Inferior parietal cortex (tissue), 1 donor: ENCODE measurements around the gene TACC2.
A peak's percentile ranks its signal among the peaks of the same experiment; 100 is the strongest.
"Not testable (repeated sequence)": the region's sequence is repeated elsewhere in the genome, so short reads cannot be mapped to it uniquely, and the experiment has no call there.

Source experiments
- DNase-seq: peaks from one replicate; pipeline ENCODE4 v3.0.0-alpha.2; 2016; ENCODE audit errors: extremely low spot score

The TACC2 gene, protein sequence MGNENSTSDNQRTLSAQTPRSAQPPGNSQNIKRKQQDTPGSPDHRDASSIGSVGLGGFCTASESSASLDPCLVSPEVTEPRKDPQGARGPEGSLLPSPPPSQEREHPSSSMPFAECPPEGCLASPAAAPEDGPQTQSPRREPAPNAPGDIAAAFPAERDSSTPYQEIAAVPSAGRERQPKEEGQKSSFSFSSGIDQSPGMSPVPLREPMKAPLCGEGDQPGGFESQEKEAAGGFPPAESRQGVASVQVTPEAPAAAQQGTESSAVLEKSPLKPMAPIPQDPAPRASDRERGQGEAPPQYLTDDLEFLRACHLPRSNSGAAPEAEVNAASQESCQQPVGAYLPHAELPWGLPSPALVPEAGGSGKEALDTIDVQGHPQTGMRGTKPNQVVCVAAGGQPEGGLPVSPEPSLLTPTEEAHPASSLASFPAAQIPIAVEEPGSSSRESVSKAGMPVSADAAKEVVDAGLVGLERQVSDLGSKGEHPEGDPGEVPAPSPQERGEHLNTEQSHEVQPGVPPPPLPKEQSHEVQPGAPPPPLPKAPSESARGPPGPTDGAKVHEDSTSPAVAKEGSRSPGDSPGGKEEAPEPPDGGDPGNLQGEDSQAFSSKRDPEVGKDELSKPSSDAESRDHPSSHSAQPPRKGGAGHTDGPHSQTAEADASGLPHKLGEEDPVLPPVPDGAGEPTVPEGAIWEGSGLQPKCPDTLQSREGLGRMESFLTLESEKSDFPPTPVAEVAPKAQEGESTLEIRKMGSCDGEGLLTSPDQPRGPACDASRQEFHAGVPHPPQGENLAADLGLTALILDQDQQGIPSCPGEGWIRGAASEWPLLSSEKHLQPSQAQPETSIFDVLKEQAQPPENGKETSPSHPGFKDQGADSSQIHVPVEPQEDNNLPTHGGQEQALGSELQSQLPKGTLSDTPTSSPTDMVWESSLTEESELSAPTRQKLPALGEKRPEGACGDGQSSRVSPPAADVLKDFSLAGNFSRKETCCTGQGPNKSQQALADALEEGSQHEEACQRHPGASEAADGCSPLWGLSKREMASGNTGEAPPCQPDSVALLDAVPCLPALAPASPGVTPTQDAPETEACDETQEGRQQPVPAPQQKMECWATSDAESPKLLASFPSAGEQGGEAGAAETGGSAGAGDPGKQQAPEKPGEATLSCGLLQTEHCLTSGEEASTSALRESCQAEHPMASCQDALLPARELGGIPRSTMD (N-terminal part only)

DNA sequence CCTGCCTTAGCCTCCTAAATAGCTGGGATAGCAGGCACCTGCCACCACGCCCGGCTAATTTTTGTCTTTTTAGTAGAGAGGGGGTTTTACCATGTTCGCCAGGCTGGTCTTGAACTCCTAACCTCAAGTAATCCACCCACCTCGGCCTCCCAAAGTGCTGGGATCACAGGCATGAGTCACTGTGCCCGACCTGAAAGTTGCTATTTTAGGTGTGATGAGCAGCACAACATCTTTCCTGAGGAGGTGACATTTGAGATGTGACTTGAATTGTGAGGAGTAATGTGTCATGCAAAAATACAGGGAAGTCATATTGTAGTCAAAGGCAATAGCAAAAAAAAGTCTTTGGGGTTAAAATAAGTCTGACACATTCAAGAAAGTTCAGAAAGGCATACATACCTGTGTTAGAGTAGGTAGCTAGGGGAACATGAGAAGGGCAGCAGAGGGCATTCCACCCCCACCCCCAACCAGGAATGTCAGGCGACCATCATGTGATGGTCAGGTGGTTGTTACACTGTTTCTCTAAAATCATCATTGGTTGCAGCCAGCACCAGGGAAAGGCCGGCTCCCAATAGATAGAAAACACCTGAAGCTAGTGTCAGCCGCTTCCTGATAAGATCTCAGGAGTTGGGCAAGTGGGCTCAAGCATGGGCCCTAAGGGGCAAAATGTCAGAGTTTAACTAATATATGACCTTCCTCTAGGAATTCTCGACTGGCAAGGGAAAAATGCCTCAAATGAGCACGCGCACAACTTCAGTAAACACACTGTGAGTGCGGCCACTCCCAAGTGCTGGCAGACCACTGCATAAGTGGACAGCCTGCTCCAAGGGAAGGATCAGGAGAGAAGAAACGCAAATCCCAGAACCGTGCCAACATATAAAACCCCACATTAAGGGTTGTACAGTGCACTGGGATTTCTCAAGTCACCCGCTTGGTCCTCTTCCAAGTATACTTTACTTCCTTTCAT is at the start of gene TACC2:
Gene TACC2 (plus strand): TSS at position 803 of the 964 bp plus-strand sequence. CDS start 32,819 bp downstream, outside the sequence.
- DNase-seq: no peak

DNA sequence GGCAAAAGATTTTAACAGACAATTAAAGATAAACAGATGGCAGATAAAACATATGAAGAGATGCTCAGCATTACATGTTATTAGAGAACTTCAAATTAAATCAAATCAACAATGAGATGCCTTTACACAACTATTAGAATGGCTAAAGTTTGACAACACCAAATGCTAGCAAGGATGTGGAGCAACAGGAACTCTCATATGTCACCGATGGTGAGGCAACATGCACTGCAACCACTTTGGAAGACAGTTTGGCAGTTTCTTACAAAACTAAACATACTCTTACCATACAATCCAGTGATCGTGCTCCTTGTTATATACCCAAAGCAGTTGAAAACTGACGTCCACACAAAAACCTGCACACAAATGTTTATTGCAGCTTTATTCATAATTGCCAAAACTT is 47.4 kb upstream of the TACC2 start:
- DNase-seq: no peak

DNA sequence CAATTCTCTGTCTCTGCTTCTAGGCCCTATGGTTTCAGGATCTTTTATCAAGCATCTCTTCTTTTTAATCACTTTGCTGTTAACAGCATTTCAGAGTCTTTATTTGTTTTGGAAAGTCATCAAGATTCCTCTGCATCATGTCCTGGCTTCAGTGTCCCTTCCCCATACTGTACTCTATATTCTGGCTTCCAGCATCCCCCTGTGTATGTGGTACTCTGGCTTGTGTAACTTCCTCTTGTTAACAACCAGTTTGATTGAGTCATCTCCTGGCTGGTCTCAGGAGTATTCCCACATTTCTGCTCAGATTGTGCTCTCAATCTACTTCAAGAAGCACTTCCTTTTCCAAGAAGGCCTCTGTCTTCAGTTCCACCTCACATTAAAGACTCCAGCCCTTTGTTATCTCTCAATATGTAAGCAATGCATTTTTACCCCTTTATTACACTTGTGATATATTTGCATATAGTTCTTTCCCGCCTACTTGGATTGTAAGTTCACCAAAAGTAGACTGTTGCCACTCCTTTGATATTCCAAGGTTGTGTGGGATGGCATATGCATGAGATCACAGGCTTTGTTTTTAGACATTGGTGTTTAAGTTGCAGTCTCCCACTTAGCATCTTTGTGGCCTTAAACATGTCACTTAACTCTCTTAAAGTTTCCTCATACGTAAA is 46.1 kb upstream of the TACC2 start:
- DNase-seq: no peak

DNA sequence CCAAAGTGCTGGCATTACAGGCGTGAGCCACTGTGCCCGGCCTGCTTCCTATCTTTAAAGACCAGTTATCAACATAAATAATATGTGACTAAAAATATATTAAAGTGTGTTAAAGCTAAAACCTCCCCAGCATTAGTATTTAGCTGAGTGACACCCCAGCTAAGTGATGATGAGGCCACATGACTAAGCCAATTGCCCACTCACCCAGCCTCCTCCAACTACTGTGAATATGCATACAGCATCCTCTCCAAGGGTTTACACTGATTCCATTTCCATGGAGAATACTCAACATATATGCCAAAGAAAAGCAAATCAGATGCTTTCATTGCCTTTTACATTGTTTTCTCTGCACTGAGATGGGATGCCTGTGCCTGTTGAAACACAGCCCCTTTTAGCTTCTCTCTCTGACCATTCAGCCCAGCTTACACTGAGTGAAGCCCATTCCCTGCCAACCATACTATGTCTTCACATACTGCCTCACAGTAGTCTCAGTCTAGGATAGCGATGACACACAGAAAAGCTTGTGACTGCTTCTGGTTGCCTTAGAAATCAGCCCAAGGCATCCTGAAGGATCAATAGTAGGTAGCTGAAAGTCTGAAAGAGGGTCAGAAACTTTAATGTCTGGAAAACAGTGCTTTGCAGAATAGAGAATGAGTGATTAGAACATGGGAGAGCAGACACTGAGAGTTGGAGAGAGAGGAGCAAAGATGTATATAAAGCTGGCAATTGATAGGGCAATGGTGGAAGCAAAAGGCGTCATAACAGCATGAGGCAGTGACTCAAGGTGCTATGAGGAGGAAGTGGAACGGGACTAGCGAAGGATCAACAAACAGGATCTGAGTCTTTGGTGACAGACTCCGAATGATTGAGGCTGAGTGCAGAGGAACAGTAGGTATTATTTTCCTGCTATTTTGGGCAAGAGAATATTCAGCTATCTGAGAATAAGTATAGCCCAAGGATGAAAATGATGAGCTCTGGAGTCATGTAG is 41.3 kb upstream of the TACC2 start:
- DNase-seq: no peak

DNA sequence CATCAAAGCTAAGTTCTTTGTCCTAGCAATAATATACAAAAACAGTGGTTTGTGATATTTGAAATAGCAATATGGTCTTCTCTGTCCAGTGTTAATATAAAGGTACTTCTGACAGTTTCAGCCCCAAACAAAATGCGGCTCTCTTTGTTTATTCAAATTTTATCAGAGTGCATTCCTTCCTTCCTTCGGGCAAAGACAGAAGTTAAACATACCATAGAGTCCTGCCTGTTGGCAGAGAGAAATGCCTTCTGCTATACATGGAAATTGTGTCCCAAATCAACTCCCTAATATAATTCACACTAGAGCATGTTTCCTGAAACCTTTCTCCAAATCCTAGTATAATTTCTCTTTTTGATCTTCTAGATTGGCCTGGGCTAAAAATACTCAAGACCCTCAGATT is 39.9 kb upstream of the TACC2 start:
- DNase-seq: no peak

DNA sequence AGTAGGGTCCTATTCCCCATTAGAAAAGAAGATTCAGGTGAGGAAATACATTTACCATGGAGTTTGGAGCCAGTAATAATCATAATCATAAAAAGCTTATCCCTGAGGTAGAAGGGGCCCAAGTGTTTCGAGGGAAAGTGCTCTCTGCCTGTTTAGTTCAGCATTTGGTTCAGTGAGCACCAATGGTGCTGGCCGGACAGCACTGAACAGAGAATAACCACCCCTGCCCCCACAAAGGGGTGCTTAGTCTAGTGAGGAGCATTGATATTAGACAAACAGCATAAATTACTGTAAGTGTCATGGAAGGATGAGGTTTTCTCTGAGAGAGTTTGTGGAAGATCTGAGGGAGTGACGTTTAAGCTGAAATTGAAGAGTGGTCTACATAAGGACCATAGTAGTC is 39.5 kb upstream of the TACC2 start:
- no peak for DNase-seq

DNA sequence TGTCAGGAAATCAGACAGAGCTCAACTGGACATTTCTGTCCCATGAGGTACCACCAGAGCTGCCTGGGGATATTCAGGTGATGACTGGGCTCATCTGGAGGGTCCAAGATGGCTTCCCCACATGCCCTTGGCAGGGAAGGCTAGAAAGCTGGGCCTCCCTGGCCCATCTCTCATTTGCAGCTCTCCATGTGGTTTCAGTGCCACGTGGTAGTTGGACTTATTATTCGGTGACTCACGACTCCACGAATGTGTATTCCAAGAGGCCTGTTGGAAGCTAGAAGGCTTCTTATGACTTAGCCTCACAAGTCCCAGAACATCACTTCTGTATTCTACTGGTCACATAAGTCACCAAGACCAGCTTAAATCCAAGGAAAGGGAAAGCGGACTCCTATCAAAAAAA is 36.7 kb upstream of the TACC2 start:
- no peak for DNase-seq

DNA sequence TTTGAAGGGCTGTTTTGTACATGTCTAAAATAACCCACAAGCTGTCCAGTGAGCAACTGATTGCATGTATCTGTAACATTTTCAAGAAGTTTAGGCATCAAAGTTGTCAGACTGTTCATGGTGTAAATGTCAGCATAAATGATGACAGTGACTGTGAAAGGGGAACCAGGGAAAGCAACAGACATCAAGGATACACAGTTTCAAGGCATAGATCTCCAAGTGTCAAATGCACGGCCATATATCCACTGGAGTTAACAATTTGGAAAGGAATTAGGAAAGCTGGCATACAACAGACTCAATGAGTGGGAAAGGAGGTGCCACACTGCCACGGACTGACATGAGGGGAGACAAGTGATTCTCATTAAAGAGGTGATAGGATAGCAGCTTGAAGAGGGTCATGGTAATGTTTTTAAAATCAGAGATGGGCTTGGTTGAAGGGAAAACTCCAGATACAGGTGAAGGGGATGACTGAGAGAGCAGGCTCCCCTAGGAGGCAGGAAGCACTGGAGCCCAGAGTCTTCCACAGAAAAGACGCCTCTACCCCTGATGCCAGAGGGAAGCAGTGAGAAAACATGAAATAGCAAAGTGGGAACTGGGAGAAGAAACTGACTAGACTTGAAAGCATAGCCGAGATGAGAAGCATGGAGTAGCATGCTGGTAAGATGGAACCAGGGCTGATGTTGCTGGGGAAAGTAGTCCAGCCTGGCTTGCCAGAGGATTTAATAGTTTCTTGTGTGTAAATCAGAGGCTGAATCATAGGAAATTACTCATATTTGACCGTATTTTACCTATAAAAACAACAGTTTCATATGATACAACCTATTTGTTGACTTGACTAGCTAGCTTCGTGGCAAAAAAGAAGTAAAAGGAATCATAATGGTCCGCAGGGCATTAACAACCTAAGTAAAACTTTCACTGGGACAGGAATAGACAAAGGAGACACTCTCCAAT is 32.6 kb upstream of the TACC2 start:
- no peak for DNase-seq

DNA sequence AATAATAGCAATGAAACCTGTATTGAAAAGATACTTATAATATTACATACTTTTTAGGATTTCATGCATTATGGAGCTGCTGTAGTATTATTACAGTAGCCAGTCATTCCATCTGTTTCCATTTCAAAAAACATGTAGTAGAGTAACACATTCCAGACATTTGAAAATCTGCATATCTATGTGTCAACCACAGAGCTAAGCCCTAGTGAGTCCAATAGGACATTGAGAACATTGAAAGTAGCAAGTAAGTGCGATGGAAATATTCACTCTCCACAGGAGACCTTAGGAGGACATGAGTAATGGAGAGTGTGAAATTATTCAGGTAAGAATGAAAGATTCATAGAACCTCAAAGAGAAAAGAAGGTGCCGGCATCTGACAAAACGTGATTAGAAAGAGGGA is 29.3 kb upstream of the TACC2 start:
- no peak for DNase-seq

DNA sequence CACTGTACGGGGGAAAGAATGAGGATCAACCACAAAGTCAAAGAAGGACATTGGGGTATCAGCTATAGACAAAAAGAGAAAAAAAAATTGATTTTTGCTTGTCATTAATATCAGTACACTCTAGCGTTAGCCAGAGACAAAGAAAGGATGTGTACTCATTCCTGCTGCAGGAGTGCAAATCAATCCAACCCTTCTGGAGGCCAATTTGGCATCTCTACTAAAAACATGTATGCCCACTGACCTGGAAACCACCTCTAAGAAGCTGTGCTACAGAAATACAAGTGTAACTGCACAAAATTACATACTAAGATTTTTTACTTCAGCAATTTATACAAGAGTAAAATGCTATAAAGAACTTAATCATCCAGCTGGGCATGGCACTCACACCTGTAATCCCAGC is 27.5 kb upstream of the TACC2 start:
- DNase-seq: no peak

DNA sequence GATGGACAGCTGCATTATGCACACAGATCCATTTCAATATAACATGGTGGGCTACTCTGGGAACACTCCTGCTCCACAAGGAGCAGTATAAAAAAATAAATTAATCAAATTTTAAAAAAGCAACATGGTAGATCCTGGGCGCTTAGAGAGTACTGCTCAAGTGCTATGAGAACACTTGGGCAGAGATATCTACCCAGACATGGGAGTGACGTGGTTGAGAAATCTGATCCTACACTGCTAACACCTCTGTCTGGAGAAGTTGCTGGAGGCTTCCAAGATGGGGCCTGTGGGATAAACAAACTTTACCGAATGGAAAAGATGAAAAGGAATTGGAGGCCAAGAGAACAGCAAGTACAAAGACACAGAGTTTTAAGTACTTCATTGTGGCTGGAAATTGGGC is 23.0 kb upstream of the TACC2 start:
- no peak for DNase-seq

DNA sequence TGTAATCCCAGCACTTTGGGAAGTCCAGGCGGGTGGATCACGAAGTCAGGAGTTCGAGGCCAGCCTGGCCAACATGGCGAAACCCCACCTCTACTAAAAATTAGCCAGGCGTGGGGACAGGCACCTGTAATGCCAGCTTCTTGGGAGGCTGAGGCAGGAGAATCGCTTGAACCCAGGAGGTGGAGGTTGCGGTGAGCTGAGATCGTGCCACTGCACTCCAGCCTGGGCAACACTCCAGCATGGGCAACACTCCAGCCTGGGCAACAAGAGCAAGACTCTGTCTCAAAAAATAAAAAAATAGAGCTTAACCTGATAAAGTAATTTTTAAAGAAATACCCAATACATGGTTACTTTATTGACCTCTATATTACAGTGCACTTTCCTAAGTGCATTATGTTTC is 19.9 kb upstream of the TACC2 start:
- not testable (repeated sequence) for DNase-seq

DNA sequence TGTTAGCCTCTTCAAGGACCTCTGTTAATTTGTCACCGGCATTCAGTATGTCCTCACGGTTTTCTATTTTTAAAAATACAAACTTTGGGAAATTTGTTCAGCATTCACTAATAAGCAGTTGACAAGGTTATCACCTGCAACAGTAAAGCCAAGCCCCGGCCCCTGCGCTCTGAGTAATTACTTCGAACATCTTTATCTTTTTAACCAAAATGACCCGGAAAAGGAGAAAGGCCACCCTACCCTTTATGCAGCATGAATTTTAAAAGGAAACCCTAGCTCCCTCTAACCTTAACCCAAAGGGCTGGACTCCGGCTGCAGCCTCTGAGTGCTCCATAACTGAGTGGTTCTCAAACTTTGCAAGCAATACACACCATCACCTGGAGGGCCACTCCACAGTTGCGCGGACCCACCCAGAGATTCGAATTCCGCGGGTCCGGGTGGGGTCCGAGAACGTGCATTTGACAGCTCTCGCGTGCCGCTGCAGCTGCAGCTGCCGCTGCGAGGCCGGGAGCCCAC is 14.9 kb upstream of the TACC2 start:
- DNase-seq: no peak

DNA sequence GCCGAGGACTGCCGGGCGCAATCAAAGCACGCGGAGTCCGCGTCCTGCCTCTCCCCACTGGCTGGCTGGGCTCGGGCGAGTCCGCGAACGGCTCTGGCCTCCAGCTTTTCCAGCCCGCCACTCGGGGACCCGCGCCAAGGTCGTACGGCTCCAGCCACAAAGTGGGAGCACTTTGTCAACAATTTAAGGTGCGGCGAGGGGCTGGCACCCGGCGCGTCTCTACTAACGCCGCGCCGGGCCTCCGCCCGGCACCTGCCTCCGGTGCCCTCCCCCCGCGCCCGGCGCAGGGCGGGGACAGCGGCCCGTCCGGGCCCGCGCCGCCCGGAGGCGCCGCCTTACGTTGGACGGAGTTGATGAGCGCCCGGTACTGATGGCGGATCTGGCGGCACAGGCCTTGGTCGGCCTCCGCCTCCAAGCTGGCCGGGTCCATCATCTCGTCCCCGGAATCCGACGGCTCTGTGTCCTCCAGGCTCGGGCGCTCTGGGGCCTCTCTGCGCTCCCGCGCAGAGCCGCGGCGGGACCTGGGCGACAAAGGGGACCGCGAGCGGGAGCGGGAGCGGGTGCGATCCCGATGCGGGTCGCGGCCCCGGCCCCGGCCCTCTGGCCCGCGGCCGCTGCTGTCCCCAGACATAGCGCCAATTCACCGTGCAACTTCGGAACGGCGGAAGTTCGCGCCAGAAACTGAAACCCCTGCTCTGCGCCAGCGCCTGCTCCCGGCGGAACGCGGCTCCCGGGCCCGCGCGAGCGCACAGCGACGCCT is 14.2 kb upstream of the TACC2 start, which contains the start of gene NSMCE4A:
Gene NSMCE4A (minus strand): TSS at position 683 of the 760 bp plus-strand sequence. CDS start 52 bp downstream, at position 631.
- DNase-seq: peak; percentile 77

DNA sequence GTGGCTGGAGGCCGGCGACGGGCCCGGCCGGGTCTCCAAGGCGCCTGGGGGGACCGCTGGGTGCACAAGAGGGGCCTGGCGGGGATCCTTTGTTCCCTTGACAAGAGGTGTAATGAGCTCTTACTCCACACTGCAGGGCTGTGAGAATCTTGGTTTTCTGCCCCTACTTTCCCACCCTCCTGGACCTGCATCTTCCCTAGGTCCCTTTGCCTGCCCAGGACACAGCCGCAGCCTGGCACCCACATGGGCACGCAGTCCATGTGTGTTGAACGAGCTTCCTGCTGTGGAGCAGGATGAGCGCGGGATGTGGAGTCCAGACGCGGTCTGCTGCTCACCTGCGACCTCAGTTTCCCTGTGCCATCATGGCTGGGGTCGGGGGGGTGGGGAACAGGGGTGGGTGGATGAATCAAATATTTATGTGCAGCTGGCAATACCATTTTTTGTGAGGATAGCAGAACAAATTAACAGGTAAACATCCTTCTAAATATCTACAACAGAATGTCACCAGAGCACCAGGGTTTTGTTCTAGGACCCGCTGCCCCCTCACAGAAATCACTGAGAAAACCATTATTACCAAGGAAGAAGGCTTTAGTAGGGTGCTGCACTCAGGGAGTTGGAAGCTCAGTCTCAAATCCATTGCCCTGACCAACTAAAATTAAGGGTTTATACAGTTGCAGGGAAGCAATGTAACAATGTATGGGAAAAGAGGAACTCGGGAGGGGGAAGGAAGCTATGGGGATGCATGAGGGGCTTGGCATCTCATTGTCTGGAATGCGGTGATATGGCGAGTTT is 13.5 kb upstream of the TACC2 start:
- no peak for DNase-seq

DNA sequence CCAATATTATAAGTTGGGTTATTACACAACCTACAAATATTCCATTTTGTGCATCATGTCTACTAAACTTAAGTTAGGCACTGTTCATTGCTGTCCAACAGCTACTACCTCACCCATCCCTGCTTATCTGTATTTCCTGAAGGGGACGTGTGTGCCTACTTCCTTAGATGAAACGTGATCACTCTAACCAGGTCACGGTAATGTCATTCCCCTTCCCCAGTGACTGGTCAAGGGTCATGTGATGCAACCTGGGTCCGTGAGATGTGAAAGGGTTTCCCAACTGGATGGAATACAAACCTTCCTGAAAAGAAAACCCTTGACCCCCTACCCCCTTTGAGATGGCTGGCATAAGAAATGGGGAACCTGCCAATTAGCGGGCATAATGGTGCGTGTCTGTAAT is 12.4 kb upstream of the TACC2 start:
- DNase-seq: no peak
